ENCODE results near the gene PCDH17.

The PCDH17 gene

GRCh38 chr13:57637515-57637914, 6.0 kb downstream of the PCDH17 start:
- no peak for DNase-seq

DNA sequence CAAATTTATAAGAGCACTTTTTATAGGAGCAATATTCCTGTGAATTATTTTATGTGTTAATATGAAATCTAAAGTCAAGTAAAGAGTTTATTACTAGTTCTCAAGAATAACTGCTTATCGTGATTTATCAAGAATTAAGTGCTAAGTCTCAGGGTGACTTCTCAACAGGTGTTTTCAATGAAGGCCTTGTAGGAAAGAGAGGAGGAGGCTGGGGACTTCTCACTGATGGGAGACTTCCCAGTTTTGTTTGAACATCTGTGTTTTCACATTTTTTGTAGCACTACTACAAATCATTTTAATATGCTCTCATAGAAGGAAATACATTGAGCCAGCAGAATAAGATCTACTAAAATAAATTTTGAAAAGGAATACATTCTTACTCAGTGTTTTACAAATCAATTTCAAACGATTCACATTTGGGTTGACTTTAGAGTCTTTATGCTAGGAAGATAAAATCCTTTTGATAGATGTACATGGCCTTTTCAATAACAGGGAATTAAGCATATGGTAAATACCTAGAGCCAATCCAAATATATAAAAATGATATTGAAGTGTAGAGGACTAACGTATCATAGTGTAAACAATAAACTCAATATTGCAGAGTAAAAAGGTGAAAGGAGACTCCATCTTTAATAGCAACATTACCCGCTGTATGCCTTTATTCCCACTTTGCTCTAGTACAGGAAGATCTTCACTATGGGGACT, 6.8 kb downstream of the PCDH17 start:
- DNase-seq: no peak

DNA sequence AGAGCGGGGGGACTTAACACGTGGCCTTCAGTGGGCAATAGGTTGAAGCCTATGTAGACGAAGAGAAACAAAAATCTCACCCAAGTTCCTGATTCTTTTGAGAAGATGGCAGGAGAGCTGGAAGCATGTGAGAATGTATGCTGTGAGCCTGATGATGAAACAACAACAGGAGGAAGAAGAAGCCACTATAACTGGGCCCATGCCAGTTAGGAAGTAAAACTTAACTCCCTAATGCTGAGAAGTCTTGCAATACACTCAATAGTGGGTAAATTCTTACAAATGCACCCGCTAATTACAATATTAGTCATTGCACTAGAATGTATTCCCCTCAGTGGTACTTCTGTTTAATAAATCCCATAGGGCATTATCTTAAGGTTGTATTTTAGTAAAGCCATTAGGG, 9.1 kb downstream of the PCDH17 start:
- no peak for DNase-seq

DNA sequence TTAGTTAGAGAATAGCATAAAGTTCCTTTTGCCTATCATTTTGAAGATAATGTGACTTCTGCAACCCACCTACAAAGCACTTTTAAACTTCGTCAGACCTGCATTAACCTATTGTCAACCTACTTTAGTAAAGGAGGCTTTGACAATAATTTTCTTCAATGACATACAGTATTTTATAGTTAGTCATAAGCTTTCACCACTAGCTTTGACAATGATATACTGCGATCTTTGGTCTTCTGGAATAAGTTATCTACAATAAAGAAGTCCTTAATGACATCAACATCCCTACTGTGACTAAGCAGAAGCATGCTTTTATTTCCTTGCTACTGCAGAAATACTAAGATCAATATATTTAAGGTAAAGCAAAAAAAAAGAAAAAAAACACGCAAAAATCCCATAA, 9.5 kb downstream of the PCDH17 start:
- no peak for DNase-seq

DNA sequence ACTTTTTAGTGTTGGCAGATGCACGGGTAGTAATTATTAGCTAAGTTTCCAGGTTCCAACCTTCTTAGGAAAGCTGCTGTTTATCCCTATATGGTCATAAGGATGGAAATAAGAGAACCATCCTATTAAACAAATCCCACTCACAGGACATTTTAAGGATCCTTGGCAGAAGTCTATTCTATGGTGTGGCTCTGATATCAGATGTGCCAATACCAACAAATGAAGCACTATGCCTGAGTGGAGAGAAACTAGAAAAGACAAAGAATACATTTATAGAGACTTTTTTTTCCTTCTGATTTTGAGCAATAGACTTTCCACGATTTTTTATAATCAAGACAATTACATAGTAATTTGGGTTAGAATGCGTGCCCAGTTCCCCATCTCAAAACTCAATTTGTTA, 12.6 kb downstream of the PCDH17 start:
- DNase-seq: no peak

DNA sequence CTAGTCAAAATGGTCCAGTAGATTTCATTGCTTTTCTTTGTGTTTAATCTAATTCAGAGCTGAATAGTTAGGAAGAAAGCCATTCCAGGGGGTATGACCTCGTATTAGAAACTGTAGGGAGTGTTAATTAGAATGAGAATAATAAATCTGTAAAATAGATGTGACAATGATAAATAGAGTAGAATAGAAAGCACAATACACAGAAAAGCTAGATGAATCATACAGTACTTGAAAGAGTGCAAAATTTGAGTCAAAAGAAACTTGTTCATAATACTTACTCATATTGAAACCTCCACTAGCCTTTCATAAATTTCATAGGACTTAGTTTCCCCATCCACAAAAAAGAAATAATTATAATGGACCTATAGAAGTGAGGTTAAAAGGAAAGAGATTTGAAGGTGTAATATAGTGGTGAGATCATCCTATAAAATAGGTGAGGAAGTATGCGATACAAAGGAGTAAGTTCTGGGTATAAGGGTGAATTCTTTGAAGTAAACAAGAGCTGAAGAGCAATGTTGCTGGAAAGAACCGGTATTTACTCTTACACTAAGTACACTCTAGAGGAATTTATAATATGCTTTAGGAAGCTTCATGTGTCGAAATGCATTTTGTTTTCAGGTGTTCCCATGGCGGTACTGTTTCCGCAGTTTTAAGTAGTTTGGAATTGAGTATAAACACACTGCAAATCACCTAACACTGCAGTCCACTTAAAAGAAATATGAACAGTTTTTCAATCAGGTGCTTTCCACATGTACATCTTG, 21.9 kb downstream of the PCDH17 start:
- DNase-seq: no peak

DNA sequence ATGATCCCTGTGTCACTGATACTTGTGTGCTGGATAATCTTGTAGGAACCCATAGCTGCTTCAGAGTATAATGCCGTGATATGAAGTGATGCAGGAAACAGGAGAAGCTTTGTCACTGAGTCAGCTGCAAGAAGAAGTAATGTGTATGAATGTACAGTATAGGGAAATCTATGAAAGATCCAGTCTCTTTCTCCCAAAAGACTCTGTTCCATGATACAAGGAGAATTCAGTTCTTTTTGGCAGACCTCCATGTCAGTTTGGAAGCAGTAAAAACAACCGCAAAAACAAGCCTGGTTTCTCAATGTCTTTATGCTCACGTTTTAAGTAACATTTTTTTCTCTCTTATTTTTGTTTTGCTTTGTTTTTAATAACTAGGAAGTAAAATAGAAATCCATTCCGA, 33.9 kb downstream of the PCDH17 start:
- DNase-seq: no peak

DNA sequence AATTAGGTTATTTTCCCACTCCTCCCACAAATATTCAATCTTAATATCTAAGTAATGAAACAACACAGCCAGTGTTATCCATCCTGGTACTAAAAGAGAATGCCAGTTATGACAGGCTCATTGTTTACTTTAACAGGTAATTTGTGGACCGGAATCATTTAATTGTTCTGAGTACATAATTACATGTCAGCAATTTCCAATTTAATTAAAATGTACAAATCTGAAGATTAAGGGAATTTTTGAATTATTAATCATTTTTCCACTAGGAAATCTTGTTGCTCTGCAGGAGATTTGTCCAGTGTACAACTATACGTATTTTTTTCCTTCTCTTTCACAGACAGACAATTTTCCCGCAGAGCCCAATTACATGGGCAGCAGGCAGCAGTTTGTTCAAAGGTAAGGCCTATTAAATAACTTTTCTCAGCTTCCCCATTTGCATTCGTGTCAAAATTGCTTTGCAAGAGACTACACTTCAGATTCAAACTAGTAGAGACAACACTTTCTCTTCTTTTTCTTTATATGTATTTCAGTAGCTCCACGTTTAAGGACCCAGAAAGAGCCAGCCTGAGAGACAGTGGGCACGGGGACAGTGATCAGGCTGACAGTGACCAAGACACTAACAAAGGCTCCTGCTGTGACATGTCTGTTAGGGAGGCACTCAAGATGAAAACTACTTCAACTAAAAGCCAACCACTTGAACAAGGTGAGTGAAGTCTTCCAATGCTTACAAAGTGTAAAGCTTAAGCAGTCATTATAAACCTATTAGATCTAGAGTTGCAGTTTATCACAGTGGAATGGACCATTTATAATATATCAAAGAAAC, 34.8 kb downstream of the PCDH17 start:
- DNase-seq: no peak

GRCh38 chr13:57672168-57672567, 40.6 kb downstream of the PCDH17 start:
- no peak for DNase-seq

DNA sequence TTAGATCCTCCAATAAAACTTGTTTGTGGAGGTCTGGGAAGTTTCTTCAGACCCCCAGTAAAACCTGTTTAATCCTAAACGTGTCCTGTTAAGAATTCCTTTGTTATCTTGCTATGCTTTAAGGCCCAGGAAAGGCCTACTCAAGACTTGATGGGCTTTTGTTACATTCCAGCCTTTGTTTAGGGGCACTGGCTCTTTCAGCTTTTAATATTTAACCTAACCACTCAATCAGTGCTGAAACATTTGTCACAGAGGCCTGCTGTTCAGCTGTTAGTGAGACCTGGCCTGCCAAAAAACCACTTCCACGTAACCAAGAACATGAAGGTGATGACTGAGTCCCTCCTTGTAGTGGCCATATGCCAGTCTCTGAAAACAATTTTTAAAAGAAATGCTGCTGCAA, 41.7 kb downstream of the PCDH17 start:
- DNase-seq: no peak

DNA sequence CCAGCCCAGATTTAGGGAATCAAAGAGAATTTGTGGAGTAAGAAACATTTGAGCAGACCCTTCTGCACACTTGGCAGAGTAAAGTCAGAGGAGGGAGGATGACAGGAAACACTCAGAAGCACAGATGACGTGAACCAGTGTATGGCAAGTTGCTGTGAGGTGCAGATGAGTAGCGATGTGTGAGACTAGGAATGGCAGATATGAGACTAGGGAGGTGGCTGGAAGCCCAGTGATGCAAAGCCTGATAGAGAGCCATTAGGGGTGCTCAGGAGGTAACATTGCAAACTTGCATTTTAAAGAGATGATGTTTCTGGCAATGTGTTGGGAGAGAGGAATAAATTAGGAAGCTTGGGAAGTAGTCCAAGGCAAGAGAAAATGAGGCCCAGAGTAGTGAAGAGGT, 44.0 kb downstream of the PCDH17 start:
- DNase-seq: no peak

DNA sequence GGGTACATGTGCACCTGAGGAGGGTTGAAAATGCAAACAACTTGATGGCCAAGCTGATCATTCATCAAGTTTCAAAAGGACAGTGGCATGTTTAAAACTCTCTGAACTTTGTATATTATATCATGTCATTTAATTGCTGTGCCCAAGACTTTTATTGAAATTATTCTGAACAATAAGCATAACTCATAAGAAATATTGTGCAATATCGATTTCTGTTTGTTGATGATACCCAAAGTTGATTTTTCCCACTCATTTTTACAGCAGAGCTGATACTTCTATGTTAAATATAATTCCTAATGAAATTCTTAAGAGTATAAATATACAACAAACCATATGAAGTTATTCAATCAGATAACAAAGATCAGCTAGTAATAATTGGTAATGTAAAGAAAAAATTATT, 49.1 kb downstream of the PCDH17 start:
- no peak for DNase-seq

GRCh38 chr13:57682128-57682716, 50.7 kb downstream of the PCDH17 start:
- no peak for DNase-seq

DNA sequence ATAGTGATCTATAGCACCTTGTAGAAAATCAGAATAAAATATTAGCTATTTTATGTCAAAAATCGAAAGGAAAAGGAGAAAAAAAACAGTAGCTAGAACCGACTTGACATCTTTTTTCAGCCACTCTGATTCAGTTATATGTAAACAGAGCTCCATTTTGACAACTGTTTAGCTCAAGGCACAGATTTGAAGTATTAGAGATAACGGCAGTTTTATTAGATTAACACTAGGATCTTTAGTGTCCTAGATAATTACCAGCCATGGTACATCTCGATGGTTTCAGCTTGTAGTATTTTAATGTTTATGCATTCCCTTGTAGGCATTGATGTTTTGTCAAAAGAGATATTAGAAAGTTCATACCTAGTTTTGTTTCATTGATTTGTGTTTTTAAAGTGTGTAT, 67.3 kb downstream of the PCDH17 start:
- DNase-seq: no peak

GRCh38 chr13:57704031-57704430, 72.5 kb downstream of the PCDH17 start:
- DNase-seq: no peak

DNA sequence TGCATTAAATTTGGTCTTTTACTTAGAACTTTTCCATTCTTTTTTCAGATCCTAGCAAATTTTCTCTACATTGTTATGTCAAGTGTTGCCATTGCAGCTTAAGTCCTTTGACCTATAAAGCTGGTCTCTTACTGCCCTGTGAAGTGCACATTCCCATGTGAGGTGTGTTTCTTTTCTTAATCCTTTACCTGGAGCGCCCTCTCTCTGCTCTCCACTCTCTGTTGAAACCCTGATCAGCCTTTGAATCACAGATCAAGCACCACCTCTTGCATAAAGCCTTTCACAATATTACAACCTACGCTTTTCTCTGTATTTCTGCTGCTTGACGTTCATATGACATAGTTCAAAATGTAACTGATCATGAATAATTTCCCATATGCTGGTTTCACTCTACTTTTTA, 84.8 kb downstream of the PCDH17 start:
- no peak for DNase-seq

DNA sequence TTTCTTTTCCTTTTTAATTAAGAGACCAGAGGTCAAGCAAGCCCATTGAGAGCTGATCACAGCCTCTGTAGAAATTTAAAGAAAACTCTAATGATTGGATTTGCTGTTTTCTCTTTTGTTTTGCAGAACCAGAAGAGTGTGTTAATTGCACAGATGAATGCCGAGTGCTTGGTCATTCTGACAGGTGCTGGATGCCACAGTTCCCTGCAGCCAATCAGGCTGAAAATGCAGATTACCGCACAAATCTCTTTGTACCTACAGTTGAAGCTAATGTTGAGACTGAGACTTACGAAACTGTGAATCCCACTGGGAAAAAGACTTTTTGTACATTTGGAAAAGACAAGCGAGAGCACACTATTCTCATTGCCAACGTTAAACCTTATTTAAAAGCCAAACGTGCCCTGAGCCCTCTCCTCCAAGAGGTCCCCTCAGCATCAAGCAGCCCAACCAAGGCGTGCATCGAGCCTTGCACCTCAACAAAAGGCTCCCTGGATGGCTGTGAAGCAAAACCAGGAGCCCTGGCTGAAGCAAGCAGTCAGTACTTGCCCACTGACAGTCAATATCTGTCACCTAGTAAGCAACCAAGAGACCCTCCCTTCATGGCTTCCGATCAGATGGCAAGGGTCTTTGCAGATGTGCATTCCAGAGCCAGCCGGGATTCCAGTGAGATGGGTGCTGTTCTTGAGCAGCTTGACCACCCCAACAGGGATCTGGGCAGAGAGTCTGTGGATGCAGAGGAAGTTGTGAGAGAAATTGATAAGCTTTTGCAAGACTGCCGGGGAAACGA, 93.1 kb downstream of the PCDH17 start:
- no peak for DNase-seq

GRCh38 chr13:57725480-57725879, 93.9 kb downstream of the PCDH17 start:
- no peak for DNase-seq

- no peak for DNase-seq
These were observed 95.4 kb downstream of the PCDH17 start for GRCh38 chr13:57726981-57727380.

GRCh38 chr13:57734306-57734705, 102.8 kb downstream of the PCDH17 start:
- no peak for DNase-seq

- DNase-seq: no peak
These were observed 107.5 kb downstream of the PCDH17 start for GRCh38 chr13:57739089-57739488.

- DNase-seq: no peak
These were observed 108.1 kb downstream of the PCDH17 start for GRCh38 chr13:57739543-57740190.
